ENCODE results near the gene MMP14. TPM values are rescaled to one million over a fixed set of nuclear protein-coding genes. Genes with fewer than 3 reads are reported as not detected.

The MMP14 gene
- total and polyA plus RNA-seq, 9 of the 15 experiments (the other 6 are each of a cell fraction or from before 2014, with no cell fraction given), result 0.36 to 5.8 (median 1.3) TPM; not detected in 2

- no peak; the same call in 1 of the 2 replicates for TF ChIP-seq DMBX1 (CRISPR knock-in tag; IDR thresholded peaks at IDR 0.05; ENCODE audit: borderline replicate concordance)
- no peak for TF ChIP-seq ZNF766 (CRISPR knock-in tag; conservative IDR thresholded peaks at IDR 0.05)
- TF ChIP-seq HBP1 (CRISPR knock-in tag; IDR thresholded peaks at IDR 0.05), result no peak
- no peak for TF ChIP-seq ARID1B (IDR thresholded peaks at IDR 0.05)
- no peak for TF ChIP-seq GTF2F1 (IDR thresholded peaks at IDR 0.05; ENCODE audit: low read depth, low read length)
- TF ChIP-seq MEIS2 (IDR thresholded peaks at IDR 0.05; ENCODE audit: partially characterized antibody), result peak; percentile 90
- TF ChIP-seq SRSF7 (optimal IDR thresholded peaks at IDR 0.05; ENCODE audit: low read depth, low read length), result no peak
- no peak for TF ChIP-seq XRCC4 (IDR thresholded peaks at IDR 0.05; ENCODE audit: extremely low read depth, insufficient read depth, insufficient read length)
- peak; percentile 35; the same call in 1 of the 2 replicates for TF ChIP-seq ATF3 (IDR thresholded peaks at IDR 0.05)
- TF ChIP-seq ATF3 (CRISPR knock-in tag; conservative IDR thresholded peaks at IDR 0.05), result no peak
- no peak for TF ChIP-seq RBM22 (IDR thresholded peaks at IDR 0.05; ENCODE audit: low read depth, low read length, poor library complexity, severe bottlenecking)
- 0 out of 2 replicates have a peak, but pooled peaks have one; percentile 39 for TF ChIP-seq MYC (IDR thresholded peaks at IDR 0.05; ENCODE audit: low read depth, low read length)
- TF ChIP-seq MYC (CRISPR knock-in tag; IDR thresholded peaks at IDR 0.05; ENCODE audit: borderline replicate concordance, low read depth), result no peak
- no peak for TF ChIP-seq NR0B1 (IDR thresholded peaks at IDR 0.05; ENCODE audit: partially characterized antibody)
- no peak for TF ChIP-seq ZNF696 (CRISPR knock-in tag; conservative IDR thresholded peaks at IDR 0.05)
- no peak for TF ChIP-seq TFAM (CRISPR knock-in tag; conservative IDR thresholded peaks at IDR 0.05)
- TF ChIP-seq CHCHD3 (CRISPR knock-in tag; IDR thresholded peaks at IDR 0.05), result no peak
- TF ChIP-seq ESRRB (CRISPR knock-in tag; IDR thresholded peaks at IDR 0.05; ENCODE audit: borderline replicate concordance), result no peak
- TF ChIP-seq MCM7 (IDR thresholded peaks at IDR 0.05), result no peak
- TF ChIP-seq ZNF785 (CRISPR knock-in tag; IDR thresholded peaks at IDR 0.05), result no peak
- TF ChIP-seq ZNF507 (tag; conservative IDR thresholded peaks at IDR 0.05), result no peak
- no peak for TF ChIP-seq ZNF41 (CRISPR knock-in tag; conservative IDR thresholded peaks at IDR 0.05)
- no peak for TF ChIP-seq CLOCK (CRISPR knock-in tag; IDR thresholded peaks at IDR 0.05; ENCODE audit: borderline replicate concordance)
Observed at GRCh38 chr14:22871224-22872032, 35.0 kb downstream of the MMP14 start, which contains the start of gene LRP10 (continued).

All from K562 (cell line).